Right lobe of liver (tissue), 6 donors: ENCODE data around the gene KCND1. TPM values are rescaled to one million over a fixed set of nuclear protein-coding genes. Genes with fewer than 3 reads are reported as not detected.

ENCODE experiments used
- ATAC-seq, 4 donors: fragments of 200-7000 bp; cut with Tn5 transposase; one replicate each; pipeline ENCODE4 v1.9.1; 2020; ENCODE audit warnings: mild to moderate bottlenecking in 4 of 4, moderate library complexity in 4 of 4
- DNase-seq, 3 donors: peaks; one replicate each; pipeline ENCODE4 v3.0.0-alpha.2; 2020
- H3K27ac ChIP-seq, 3 donors: fragments of 200-600 bp; one replicate each; pipeline ENCODE4 v1.8.0; 2022
- H3K27me3 ChIP-seq, 2 donors: fragments of 200-600 bp; one replicate each; pipeline ENCODE4 v1.8.0; 2022
- H3K36me3 ChIP-seq, 4 donors: fragments of 200-600 bp; sonication (generic) in 1 of 4; one replicate each; pipeline versions ENCODE4 v1.5.1 to v1.8.0; 2017 to 2022; ENCODE audit warnings: control low read depth in 1 of 4
- H3K4me1 ChIP-seq, 4 donors: fragments of 200-600 bp; sonication (generic) in 1 of 4; one replicate each; pipeline versions ENCODE4 v1.5.1 to v1.8.0; 2017 to 2022; ENCODE audit warnings: control low read depth in 1 of 4
- H3K4me3 ChIP-seq, 3 donors: fragments of 200-600 bp; one replicate each; pipeline ENCODE4 v1.8.0; 2022
- H3K9me3 ChIP-seq, 4 donors: fragments of 200-600 bp; sonication (generic) in 1 of 4; one replicate each; pipeline versions ENCODE4 v1.5.1 to v1.8.0; 2017 to 2022; ENCODE audit warnings: control low read depth in 1 of 4
- CTCF ChIP-seq, 4 donors: fragments of 200-600 bp in 3 of 4; fragments of 450-650 bp in 1 of 4; IDR thresholded peaks; one replicate each; pipeline versions ENCODE4 v1.5.1 to v1.8.0; 2016 to 2022; ENCODE audit warnings: antibody characterized with exemption in 4 of 4, mild to moderate bottlenecking in 2 of 4
- POLR2A ChIP-seq: fragments of 450-650 bp; IDR thresholded peaks from one replicate; pipeline ENCODE4 v1.6.1; 2017; ENCODE audit warnings: antibody characterized with exemption, mild to moderate bottlenecking
- WGBS: methylation state at CpG from one replicate; pipeline ENCODE4 v1.1.6; 2018; ENCODE audit warnings: low coverage, low lambda C conversion rate; ENCODE audit not compliant: insufficient coverage; ENCODE audit errors: missing lambda C conversion rate; 5-methylcytosine and 5-hydroxymethylcytosine counted together
- intact Hi-C, 2 donors: fragments of 100-400 bp; cut with DNase I; formaldehyde crosslinking; loops; one replicate each; pipeline versions ENCODE4 v1.11.2 to v1.14.1; 2022
- total RNA-seq, 6 experiments: library from RNA; depleted of rRNA in 2 of 6; stranded (reverse); fragments of >200 nt in 2 of 6; fragmentation: NEBNext Ultra II Directional in 3 of 6; extraction: Animal tissue kit (Norgen Biotek cat#: 25700) in 3 of 6; gene quantifications; one replicate each; pipeline versions ENCODE4 v1.1.0 to v1.2.4, GENCODE V29; 2016 to 2023
- donor health status: DM: no; HTN: yes; CAD: no.
- donor health status: DM: no; HTN: no; CAD: no.
- donor health status: DM: no; HTN: no; CAD: no.
- donor health status: DM: no; HTN: yes; CAD: no.
- donor health status: DM: no; HTN: yes; CAD: no.

Gene KCND1
- total RNA-seq, 6 experiments from 2014 or later, result 0.31 to 1.2 (median 0.46) TPM

GRCh38 chrX:49002091-49002935, 30.7 kb upstream of the KCND1 start, which contains the start of gene GRIPAP1:
Gene GRIPAP1, minus strand, starts transcription at chrX:49002264. Its CDS starts 35 bp downstream, at chrX:49002229.
- DNase-seq (peak; percentile 62 to 82 (median 75)), ATAC-seq (peak; percentile 87 to 95 (median 94))
- WGBS, result 26% methylated on average over 27 of the region's 38 CpGs
- H3K4me1 ChIP-seq, result no peaks in the 10 kb centered on the region
- peak within 1 kb of the TSS; percentile 44 to 70 (median 65) for H3K4me3 ChIP-seq
- H3K27me3 ChIP-seq, result no peaks in the 10 kb centered on the region
- H3K36me3 ChIP-seq, result no peaks in the 10 kb centered on the region
- TF ChIP-seq POLR2A (peak; percentile 65), CTCF (IDR thresholded peaks at IDR 0.05) (no peak)
- peak within 1 kb of the TSS; percentile 83 to 96 (median 87) for H3K27ac ChIP-seq
- intact Hi-C loops, result no loop called here
- H3K9me3 ChIP-seq, result no peaks in the 10 kb centered on the region

- DNase-seq, result no peak
- Histone ChIP-seq H3K27ac (peak overlapping the region; percentile 30 to 87 (median 83)), H3K9me3 (no peaks in the 10 kb centered on the region), H3K4me3 (peak overlapping the region; percentile 44 to 70 (median 65)), H3K27me3 (no peaks in the 10 kb centered on the region), H3K4me1 (no peaks in the 10 kb centered on the region), H3K36me3 (no peaks in the 10 kb centered on the region)
- peak; percentile 12 to 38 (median 24) for ATAC-seq
- 25% methylated on average over 16 of the region's 17 CpGs for WGBS
- intact Hi-C loops, result no loop called here
- TF ChIP-seq POLR2A (no peak), CTCF (IDR thresholded peaks at IDR 0.05) (no peak)
Measured at GRCh38 chrX:49001521-49002090, 30.0 kb upstream of the KCND1 start.

- H3K27me3 ChIP-seq, result no peaks in the 10 kb centered on the region
- no peak for DNase-seq
- intact Hi-C loops, result no loop called here
- no peaks in the 10 kb centered on the region for H3K4me1 ChIP-seq
- ATAC-seq, result no peak
- no peak overlapping the region for H3K4me3 ChIP-seq
- H3K36me3 ChIP-seq, result no peaks in the 10 kb centered on the region
- 76% methylated on average over 3 of the region's 4 CpGs for WGBS
- no peaks in the 10 kb centered on the region for H3K9me3 ChIP-seq
- H3K27ac ChIP-seq, result no peak overlapping the region
- TF ChIP-seq POLR2A (no peak), CTCF (IDR thresholded peaks at IDR 0.05) (no peak)
Measured at GRCh38 chrX:49000636-49001035, 29.0 kb upstream of the KCND1 start.

GRCh38 chrX:48999030-48999429, 27.4 kb upstream of the KCND1 start:
- H3K9me3 ChIP-seq, result no peaks in the 10 kb centered on the region
- intact Hi-C loops, result no loop called here
- H3K27ac ChIP-seq, result no peak overlapping the region
- TF ChIP-seq CTCF (IDR thresholded peaks at IDR 0.05) (no peak), POLR2A (no peak)
- H3K36me3 ChIP-seq, result no peaks in the 10 kb centered on the region
- WGBS, result 53% methylated on average over 2 of the region's 5 CpGs
- ATAC-seq (no peak), DNase-seq (no peak)
- H3K4me3 ChIP-seq, result no peak overlapping the region
- no peaks in the 10 kb centered on the region for H3K4me1 ChIP-seq
- H3K27me3 ChIP-seq, result no peaks in the 10 kb centered on the region
